Fibroblast of gingiva (primary cell): Measurements from ENCODE around the gene FIBCD1.

Experiments used
- DNase-seq: peaks from one replicate; pipeline ENCODE4 v3.0.0-alpha.2; 2011; ENCODE audit warnings: low read depth

FIBCD1 gene

DNA sequence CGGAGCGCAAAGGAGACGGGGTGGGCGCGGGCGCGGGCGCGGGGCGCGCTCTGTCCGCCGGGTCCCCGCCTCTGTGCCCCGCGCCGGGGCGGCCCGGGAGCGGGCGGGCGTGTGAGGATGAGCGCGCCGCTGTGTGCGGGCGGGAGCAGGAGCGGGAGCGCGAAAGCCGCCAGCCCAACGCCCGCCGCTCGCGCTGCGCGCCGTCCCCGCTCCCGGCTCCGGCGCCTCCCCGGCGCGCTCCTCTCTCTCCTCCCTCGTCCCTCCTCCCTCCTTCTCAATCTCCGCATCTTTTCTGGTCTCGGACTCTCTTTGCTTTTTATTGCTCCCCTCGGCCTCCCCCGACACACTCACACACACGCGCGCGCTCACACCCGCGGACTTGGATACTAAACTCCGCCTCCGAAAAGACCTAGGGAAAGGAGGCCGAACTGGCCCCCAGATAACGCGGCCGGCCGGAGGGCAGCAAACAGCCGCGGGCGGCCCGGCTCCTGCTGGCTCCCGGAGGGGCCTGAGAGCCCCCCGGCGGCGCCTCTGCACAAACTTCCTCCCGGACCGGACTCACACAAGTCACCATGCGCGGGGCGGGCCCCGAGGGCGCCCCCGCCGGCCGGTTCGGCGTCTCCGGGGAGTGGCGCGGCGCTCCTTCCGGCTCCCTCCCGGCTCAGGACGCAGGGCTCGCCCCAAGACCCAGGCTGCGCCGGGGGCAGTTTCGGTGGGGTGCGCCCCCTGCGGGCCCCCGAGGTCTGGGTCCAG lies at the start of gene FIBCD1:
Gene FIBCD1, minus strand, starts transcription at position 596 of the 753 bp plus-strand sequence. CDS start 640 bp downstream, outside the sequence.
- no peak for DNase-seq

DNA sequence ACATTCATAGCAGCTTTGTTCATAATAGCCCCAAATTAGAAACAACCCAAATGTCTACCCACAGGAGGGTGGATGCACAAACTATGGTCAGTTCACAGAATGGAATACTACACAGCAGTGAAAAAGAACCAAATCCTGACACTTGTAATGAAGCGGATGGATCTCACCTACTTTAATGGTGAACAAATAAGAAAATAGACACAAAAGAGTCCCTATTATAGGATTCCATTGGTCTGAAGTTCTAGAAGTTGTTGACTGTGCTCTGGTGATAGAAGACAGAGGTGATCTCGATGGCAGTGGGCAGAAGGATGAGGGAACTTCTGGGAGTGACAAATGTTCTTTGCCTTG lies 49.3 kb upstream of the FIBCD1 start:
- DNase-seq = no peak

- no peak for DNase-seq
Observed at GRCh38 chr9:130987738-130988399, 48.8 kb upstream of the FIBCD1 start.

- DNase-seq = no peak
Observed at GRCh38 chr9:130987054-130987453, 48.0 kb upstream of the FIBCD1 start.

- DNase-seq = no peak
Observed at GRCh38 chr9:130986356-130986965, 47.4 kb upstream of the FIBCD1 start.

GRCh38 chr9:130985606-130986162 lies 46.6 kb upstream of the FIBCD1 start:
- no peak for DNase-seq

DNA sequence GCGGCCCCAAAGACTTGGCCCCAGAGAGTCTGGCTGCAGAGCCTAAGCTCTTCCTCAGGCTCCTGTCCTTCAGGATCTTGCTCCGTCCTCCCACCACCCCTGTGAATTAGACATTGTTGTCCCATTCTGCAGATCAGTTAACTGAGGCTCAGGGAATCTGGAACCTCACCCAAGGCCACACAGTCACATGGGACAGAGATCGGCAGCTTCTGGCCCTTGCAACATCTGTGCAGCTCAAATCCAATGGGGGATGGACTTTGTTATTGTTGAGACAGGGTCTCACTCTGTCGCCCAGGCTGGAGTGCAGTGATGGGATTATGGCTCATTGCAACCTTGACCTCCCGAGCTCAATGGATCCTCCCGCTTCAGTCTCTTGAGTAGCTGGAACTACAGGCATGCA lies 46.0 kb upstream of the FIBCD1 start:
- DNase-seq = no peak

DNA sequence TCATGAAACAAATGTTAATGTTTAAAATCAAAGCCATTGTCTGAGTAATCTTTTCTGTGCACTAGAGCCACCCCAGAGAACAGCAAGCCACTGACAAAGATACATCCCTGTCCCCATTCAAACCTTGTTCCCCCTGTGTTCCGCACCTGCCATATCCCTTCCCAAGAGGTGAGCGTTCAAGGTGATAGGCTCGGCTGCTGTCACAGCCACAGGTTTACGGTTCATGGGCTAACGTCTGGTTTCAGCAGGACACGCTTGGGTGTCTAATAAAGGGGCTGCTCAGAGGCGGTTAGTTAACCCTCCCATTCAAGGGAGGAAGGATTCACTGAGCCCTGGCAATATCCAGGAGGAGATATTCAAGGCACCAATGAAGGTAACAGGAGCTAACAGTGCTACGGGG lies 45.5 kb upstream of the FIBCD1 start:
- no peak for DNase-seq

DNA sequence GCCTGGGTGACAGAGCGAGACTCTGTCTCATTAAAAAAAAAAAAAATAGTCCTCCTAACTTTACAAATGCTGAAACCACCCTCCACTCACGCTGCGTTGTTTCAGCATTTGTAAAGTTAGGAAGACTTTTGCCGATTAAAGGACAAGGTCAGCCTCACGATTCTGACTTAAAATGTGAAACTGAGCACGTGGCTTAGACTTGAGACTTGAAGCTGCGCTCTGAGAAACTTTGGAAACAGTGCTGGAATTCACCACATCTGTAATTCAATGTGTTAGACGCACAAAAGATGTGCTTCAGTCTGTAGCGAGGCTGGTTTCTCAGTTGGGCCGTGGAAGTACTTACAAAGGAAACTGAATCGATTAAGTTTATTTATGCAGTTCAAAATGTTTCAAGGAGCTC lies 44.9 kb upstream of the FIBCD1 start:
- DNase-seq = no peak

GRCh38 chr9:130983359-130983670 lies 44.3 kb upstream of the FIBCD1 start:
- no peak for DNase-seq

- no peak for DNase-seq
Observed at GRCh38 chr9:130982636-130983358, 43.8 kb upstream of the FIBCD1 start.

- DNase-seq = no peak
Observed at GRCh38 chr9:130981756-130982137, 42.7 kb upstream of the FIBCD1 start.

DNA sequence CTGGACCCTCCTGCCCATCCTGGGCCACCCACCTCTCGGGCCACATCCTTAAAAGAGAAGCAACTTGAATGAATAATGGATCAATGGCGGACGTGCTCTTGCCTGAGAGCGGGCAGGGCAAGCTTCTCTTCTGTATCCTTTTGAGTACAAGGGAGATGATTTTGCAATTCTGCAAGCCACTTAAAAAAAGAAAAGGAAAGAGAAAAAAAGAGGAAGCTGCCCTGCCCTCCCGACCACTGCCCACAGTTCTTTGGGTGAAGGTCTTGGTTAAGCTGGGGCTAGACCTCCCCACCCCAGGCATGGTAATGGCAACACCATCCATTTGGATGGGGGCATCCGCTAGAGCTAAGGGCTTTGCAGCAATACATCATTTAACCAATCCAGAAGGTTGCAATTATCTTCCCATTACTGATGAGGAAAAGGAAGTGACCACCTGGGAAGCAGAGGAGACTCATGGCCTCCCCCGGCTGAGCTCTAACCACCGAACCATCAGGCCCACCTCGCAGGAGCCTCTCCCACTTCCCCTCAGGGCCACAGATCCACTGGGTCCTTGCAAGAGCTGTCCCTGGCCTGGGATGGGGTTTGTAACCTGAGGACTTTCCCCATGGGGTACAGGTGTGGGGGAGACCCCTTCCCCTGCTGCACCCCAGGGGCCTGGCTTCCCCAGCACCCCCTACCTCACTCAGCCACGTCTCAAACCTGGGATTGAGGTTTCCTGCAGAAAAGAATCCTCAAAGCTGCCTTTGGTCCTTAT lies 42.1 kb upstream of the FIBCD1 start:
- DNase-seq = no peak

- no peak for DNase-seq
Observed at GRCh38 chr9:130980526-130980925, 41.5 kb upstream of the FIBCD1 start.

DNA sequence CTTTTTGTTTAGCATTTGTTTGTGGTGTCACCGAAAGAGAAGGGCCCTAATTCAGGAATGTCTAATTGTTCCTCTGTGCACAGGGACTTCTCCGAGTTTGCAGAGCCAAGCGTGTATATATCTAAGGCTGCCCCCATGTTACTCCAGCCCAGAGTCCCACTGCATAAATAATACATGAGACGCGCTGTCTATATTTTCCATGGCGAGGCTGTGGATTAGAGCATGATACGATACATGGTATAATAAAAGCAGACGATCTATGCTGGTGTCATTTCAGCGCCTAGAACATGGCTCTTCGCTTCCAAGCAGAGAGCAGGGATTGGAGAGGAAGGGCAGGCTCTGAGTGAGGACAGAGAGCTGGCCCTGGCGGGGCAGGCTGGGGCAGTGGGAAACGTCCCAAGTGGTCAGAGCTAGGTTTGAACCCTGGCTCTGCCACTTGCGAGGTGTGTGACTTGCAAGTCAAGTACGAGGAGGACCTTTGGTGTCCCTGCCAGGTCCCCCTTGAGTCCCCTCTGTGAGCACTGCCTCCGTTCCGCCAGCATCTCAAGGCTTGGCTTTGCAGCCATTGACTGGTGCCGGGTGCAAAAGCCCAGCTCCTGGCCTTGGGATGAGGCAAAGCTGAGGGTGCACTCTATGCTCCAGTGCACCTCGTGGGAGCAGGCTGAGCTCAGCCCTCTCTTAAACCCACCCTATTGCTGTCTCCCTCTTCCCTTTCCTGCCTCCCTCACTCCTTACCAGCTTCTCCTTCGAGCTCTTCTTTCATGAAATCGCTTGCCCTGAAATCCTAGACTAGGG lies 40.7 kb upstream of the FIBCD1 start:
- no peak for DNase-seq

GRCh38 chr9:130977811-130978221 lies 38.8 kb upstream of the FIBCD1 start:
- no peak for DNase-seq

GRCh38 chr9:130975932-130976841 lies 37.1 kb upstream of the FIBCD1 start:
- DNase-seq = no peak

DNA sequence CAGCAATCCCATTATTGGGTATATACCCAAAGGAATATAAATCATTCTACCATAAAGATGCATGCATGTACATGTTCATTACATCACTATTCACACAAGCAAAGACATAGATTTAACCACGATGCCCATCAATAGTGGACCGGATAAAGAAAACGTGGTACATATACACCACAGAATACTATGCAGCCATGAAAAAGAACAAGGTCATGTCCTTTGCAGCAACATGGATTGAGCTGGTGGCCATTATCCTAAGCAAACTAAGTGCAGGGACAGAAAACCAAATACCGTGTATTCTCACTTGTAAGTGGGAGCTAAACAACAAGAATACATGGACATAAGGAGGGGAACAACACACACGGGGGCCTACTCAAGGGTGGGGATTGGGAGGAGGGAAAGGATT lies 36.1 kb upstream of the FIBCD1 start:
- DNase-seq = no peak

DNA sequence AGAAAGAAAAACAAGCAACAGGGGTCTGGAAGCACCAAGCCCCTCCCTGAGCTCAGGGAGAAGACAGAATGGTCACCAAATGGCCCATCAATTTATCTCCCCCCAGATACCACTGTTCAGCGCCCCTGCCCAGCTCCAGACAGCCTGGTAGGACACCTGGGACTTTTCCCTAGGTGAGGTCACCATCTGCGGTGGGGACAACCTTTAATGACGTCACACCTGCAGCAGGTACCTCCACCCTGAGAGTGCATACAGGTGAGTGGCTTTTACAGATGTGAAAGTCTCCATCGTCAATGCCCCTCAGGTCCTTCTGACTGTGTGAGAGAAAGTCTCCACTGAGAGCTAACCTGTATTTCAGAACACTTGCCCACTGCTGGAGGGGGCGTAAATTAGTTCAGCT lies 35.6 kb upstream of the FIBCD1 start:
- DNase-seq = no peak

DNA sequence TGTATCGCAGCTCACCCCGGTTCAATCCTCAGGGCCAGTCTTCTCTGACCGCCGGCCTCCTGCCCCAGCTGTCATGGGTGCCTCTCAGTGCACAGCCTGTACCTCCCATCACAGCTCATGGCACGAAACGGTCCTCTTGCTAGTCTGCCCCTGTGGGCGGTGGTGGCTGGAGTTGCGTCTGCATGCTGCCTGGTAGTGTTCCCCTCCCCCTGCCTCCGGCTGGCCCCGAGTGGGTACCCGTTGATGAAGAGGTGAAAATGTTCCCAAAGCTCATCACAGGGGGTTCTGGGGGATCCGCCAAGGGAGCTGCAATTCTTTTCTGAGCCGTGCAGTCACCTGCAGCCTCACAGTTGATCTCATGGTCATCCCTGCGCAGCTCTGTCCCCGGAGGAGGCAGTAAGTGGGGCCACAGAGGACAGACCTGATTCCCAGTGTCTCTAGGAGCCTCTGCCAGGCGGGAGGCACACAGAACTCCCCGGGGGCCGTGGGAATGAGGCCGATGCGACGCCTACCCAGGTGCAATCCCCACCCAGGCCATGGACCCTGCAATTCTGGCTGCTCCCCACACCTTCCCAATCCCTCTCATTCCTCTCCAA lies 34.7 kb upstream of the FIBCD1 start:
- no peak for DNase-seq
